Activated CD8-positive, alpha-beta memory T cell treated with anti-CD3 and anti-CD28 coated beads for 1 hour (primary cell): Measurements from ENCODE around the gene MAP1LC3B.

Experiments used
- DNase-seq, 2 donors: peaks; one replicate each; pipeline ENCODE4 v3.0.0-alpha.2; 2020; ENCODE audit warnings: low read depth in 1 of 2; ENCODE audit errors: extremely low read depth in 1 of 2

Gene MAP1LC3B

GRCh38 chr16:87407511-87408112 is 15.5 kb downstream of the MAP1LC3B start:
- DNase-seq, result no peak

GRCh38 chr16:87409153-87409552 is 17.0 kb downstream of the MAP1LC3B start:
- DNase-seq, result no peak

GRCh38 chr16:87409781-87410180 is 17.6 kb downstream of the MAP1LC3B start:
- no peak for DNase-seq

- DNase-seq, result no peak
Measured at GRCh38 chr16:87410530-87410929, 18.4 kb downstream of the MAP1LC3B start.

GRCh38 chr16:87410968-87411367 is 18.8 kb downstream of the MAP1LC3B start:
- no peak for DNase-seq

- no peak for DNase-seq
Measured at GRCh38 chr16:87411375-87412271, 19.5 kb downstream of the MAP1LC3B start.

GRCh38 chr16:87412371-87412995 is 20.3 kb downstream of the MAP1LC3B start:
- DNase-seq, result no peak

GRCh38 chr16:87412996-87413421 is 20.9 kb downstream of the MAP1LC3B start:
- no peak for DNase-seq

GRCh38 chr16:87414251-87414680 is 22.1 kb downstream of the MAP1LC3B start:
- no peak for DNase-seq

- DNase-seq, result no peak
Measured at GRCh38 chr16:87415441-87415840, 23.3 kb downstream of the MAP1LC3B start.

- peak in 1 of 2 donors; percentile 8 for DNase-seq
Measured at GRCh38 chr16:87416826-87417527, 24.8 kb downstream of the MAP1LC3B start.

GRCh38 chr16:87417528-87417910 is 25.4 kb downstream of the MAP1LC3B start:
- no peak for DNase-seq

GRCh38 chr16:87418216-87418615 is 26.1 kb downstream of the MAP1LC3B start:
- DNase-seq, result no peak

GRCh38 chr16:87418644-87419043 is 26.5 kb downstream of the MAP1LC3B start:
- no peak for DNase-seq

GRCh38 chr16:87420026-87421002 is 28.2 kb downstream of the MAP1LC3B start:
- no peak for DNase-seq

- DNase-seq, result no peak
Measured at GRCh38 chr16:87421003-87421912, 29.1 kb downstream of the MAP1LC3B start.

- no peak for DNase-seq
Measured at GRCh38 chr16:87422106-87422505, 30.0 kb downstream of the MAP1LC3B start.

GRCh38 chr16:87423429-87423828 is 31.3 kb downstream of the MAP1LC3B start:
- DNase-seq, result no peak

GRCh38 chr16:87424266-87424665 is 32.1 kb downstream of the MAP1LC3B start:
- DNase-seq, result no peak
